Measurements from ENCODE around the gene WNT5A.
A peak's percentile ranks its signal among the peaks of the same experiment; 100 is the strongest.

The WNT5A gene

DNA sequence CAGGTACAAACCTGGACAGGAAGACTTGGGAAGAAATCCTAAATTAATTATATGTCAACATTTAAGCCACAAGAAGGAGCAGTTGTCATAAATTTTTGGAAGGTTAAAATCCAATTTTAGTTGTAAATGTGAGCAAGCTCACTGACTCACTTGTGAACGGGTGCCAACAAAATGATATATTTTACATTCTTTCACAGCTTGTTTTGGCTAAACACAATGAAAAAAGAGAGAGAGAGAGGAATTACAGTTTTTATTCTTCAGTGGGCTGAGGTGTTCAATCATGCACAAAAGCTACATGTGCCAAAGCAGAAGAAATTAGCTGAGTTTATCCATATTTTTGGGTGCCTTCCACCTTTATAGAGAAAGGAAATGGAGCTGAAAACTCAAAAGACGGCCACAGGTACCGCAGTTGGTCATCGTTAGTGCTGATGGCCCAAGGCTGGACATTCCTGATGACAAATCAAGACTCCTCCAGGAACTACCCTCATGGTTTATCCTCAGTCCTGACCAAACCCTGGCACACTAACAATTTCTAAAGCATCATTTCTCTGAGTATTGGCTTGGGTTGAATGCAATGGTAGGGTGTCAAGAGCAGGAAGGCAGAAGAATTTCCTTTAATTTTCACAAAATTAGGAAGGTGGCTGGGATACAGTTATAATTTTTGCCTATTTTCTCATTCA is 37.6 kb upstream of the WNT5A start:
- H3K4me1 ChIP-seq (ENCODE audit: insufficient read depth, insufficient read length), result peaks cover 8% of the 10 kb centered on the region
- no peaks in the 10 kb centered on the region for H3K36me3 ChIP-seq (ENCODE audit: insufficient read depth, insufficient read length, low read length)
- DNase-seq (ENCODE audit: low read depth, low spot score), result no peak
- no peak overlapping the region for H3K9ac ChIP-seq (ENCODE audit: insufficient read length, low read depth)
- H3K4me3 ChIP-seq (ENCODE audit: insufficient read length, low read depth), result no peak overlapping the region
- H3K27me3 ChIP-seq (ENCODE audit: insufficient read depth, insufficient read length), result no peaks in the 10 kb centered on the region
- no peak for TF ChIP-seq YY1 (IDR thresholded peaks at IDR 0.05; ENCODE audit: insufficient read depth, insufficient read length)
- no peak for TF ChIP-seq ZNF274 (IDR thresholded peaks at IDR 0.05; ENCODE audit: low read depth, low read length)
- no peak for TF ChIP-seq SUZ12 (IDR thresholded peaks at IDR 0.05; ENCODE audit: extremely low read depth, insufficient read depth, insufficient read length)
- H3K9me3 ChIP-seq (ENCODE audit: insufficient read depth, low read length), result no peaks in the 10 kb centered on the region

DNA sequence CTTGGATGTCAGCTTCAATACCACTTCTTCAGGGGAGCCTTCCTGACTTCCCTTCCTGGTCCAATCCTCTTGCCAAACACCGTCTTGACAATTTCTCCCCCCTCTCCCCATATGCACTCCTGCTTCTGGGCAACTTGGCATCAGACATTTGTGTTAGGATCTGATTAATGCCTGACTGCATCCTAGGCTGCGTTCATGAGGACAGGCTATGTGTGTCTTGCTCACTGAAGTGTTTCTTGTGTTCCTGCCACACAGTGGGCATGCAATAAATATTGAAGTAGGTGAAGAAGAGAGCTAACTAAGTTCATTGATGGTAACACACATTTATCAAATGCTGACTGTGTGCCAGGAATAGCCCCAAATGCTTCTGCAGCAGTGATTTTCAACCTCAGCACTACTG is 36.4 kb upstream of the WNT5A start:
- Histone ChIP-seq H3K4me3 (ENCODE audit: insufficient read length, low read depth) (no peak overlapping the region), H3K36me3 (ENCODE audit: insufficient read depth, insufficient read length, low read length) (no peaks in the 10 kb centered on the region), H3K9me3 (ENCODE audit: insufficient read depth, low read length) (no peaks in the 10 kb centered on the region), H3K9ac (ENCODE audit: insufficient read length, low read depth) (no peak overlapping the region), H3K27me3 (ENCODE audit: insufficient read depth, insufficient read length) (no peaks in the 10 kb centered on the region), H3K4me1 (ENCODE audit: insufficient read depth, insufficient read length) (peaks cover 8% of the 10 kb centered on the region)
- TF ChIP-seq YY1 (IDR thresholded peaks at IDR 0.05; ENCODE audit: insufficient read depth, insufficient read length) (no peak), SUZ12 (IDR thresholded peaks at IDR 0.05; ENCODE audit: extremely low read depth, insufficient read depth, insufficient read length) (no peak), ZNF274 (IDR thresholded peaks at IDR 0.05; ENCODE audit: low read depth, low read length) (no peak)
- DNase-seq (ENCODE audit: low read depth, low spot score), result no peak

DNA sequence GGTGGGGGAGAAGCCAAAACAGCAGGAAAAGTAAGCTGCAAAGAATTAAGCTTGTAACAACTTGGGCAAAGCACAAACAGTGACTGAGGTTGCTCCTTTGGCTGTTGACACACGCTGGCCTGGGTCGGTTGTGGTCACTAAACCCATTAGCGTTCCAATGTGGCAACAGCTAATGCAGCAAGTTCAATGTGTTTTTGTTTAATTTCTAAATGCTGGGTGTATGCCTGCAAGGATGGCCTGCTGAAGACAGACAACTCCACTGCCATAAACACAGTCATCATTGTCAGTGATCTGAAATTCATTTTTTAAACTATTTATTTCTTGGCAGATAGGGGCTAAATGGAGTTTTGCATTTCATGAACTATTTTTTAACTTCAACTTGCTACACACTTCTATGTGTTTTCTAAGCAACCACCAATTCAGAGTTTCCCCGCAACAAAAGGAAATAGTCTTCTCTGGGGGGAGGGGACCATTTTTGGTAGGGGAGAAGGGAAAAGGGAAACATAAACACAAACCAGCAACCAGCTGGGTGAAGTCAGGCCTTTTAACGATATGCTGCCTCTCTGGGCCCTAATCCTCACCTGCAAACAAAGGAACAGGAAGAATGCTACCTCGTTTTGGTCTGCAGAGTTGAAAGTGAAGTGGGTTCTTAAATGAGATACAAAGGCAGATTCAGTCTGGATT is 34.8 kb upstream of the WNT5A start:
- H3K9ac ChIP-seq (ENCODE audit: insufficient read length, low read depth), result peak overlapping the region; percentile 13

DNA sequence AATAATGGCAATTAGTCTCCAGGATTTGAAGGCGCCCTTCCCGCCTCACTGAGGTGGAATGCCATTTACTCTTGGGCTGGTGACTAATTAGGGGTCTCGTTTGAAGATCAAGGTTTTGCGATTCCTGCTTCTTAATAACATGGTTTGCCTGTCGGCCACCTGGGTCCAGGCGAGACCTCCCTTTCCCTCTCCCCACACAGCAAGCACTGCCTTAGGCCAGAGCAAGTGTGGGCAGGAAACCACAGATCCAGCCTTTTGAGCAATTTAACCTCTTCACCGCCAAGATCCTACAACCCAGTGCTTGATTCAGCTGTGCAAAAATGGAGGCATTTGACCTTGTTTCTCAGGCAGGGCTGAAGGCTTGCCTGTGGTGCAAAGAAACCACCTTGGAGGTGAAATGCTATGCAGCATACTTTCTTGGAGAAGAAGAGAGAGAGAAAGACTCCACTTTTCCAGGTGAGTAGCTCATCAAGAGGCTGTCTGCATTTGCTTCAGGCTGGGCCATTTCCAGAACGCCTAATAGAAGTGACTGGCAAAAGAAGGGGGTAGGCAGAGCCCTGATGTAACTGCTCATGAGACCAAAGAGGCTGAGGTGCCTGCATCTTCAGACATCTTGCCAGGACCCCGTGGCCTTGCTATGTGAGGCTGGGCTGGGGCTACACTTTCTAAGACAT is 34.1 kb upstream of the WNT5A start:
- TF ChIP-seq YY1 (IDR thresholded peaks at IDR 0.05; ENCODE audit: insufficient read depth, insufficient read length) (no peak), ZNF274 (IDR thresholded peaks at IDR 0.05; ENCODE audit: low read depth, low read length) (no peak), SUZ12 (IDR thresholded peaks at IDR 0.05; ENCODE audit: extremely low read depth, insufficient read depth, insufficient read length) (no peak)
- H3K9ac ChIP-seq (ENCODE audit: insufficient read length, low read depth), result no peak overlapping the region

More for the DNA sequence above, 34.8 kb upstream of the WNT5A start:
- Histone ChIP-seq H3K36me3 (ENCODE audit: insufficient read depth, insufficient read length, low read length) (no peaks in the 10 kb centered on the region), H3K4me3 (ENCODE audit: insufficient read length, low read depth) (no peak overlapping the region), H3K27me3 (ENCODE audit: insufficient read depth, insufficient read length) (no peaks in the 10 kb centered on the region), H3K4me1 (ENCODE audit: insufficient read depth, insufficient read length) (peaks cover 8% of the 10 kb centered on the region), H3K9me3 (ENCODE audit: insufficient read depth, low read length) (no peaks in the 10 kb centered on the region)
- DNase-seq (ENCODE audit: low read depth, low spot score), result peak; percentile 44
- no peak for TF ChIP-seq YY1 (IDR thresholded peaks at IDR 0.05; ENCODE audit: insufficient read depth, insufficient read length)
- TF ChIP-seq SUZ12 (IDR thresholded peaks at IDR 0.05; ENCODE audit: extremely low read depth, insufficient read depth, insufficient read length), result no peak
- no peak for TF ChIP-seq ZNF274 (IDR thresholded peaks at IDR 0.05; ENCODE audit: low read depth, low read length)

DNA sequence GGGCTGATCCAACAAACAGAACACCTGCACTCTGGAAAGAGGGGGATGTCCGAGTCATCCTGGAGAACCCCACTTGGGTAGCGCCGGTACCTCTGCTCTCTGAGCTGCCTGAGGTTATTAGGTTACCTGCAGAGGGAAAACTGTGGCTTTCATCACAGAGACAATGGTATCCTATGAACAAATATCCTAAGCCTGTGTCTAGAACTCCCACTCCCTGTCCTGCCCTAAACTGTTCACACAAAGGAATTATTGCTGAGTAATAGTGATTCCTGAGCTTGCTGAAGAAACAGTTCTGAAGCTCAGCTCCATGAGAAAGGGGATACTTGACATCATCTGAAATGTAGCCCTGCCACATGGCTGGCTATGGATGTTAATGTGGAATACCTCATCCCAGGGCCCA is 31.9 kb upstream of the WNT5A start:
- no peaks in the 10 kb centered on the region for H3K9me3 ChIP-seq (ENCODE audit: insufficient read depth, low read length)
- TF ChIP-seq YY1 (IDR thresholded peaks at IDR 0.05; ENCODE audit: insufficient read depth, insufficient read length) (no peak), SUZ12 (IDR thresholded peaks at IDR 0.05; ENCODE audit: extremely low read depth, insufficient read depth, insufficient read length) (no peak), ZNF274 (IDR thresholded peaks at IDR 0.05; ENCODE audit: low read depth, low read length) (no peak)
- H3K27me3 ChIP-seq (ENCODE audit: insufficient read depth, insufficient read length), result no peaks in the 10 kb centered on the region
- H3K4me1 ChIP-seq (ENCODE audit: insufficient read depth, insufficient read length), result peaks cover 9% of the 10 kb centered on the region
- no peak for DNase-seq (ENCODE audit: low read depth, low spot score)
- no peak overlapping the region for H3K9ac ChIP-seq (ENCODE audit: insufficient read length, low read depth)
- no peaks in the 10 kb centered on the region for H3K36me3 ChIP-seq (ENCODE audit: insufficient read depth, insufficient read length, low read length)
- H3K4me3 ChIP-seq (ENCODE audit: insufficient read length, low read depth), result no peak overlapping the region

More for the DNA sequence above, 34.1 kb upstream of the WNT5A start:
- H3K36me3 ChIP-seq (ENCODE audit: insufficient read depth, insufficient read length, low read length), result no peaks in the 10 kb centered on the region
- no peak for DNase-seq (ENCODE audit: low read depth, low spot score)
- H3K9me3 ChIP-seq (ENCODE audit: insufficient read depth, low read length), result no peaks in the 10 kb centered on the region
- no peak overlapping the region for H3K4me3 ChIP-seq (ENCODE audit: insufficient read length, low read depth)
- H3K4me1 ChIP-seq (ENCODE audit: insufficient read depth, insufficient read length), result peaks cover 8% of the 10 kb centered on the region
- H3K27me3 ChIP-seq (ENCODE audit: insufficient read depth, insufficient read length), result no peaks in the 10 kb centered on the region

DNA sequence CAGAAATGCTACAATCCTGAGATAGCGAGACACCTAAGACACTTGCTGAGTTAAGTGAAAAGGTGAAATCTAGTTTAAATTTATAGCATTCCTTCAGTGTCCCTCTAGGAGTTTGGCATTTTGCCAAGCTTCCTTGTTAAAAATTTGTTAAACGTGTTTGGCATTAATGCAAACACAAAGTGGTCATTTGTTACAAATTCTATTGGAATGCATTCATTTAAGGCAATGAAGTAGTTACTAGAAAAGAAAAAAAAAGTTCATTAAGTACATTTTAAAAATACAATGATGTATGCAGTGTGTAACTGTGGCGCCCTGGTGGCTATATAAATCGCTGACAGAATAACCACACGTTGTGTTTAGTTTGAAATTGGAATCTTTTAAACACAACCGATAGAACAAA is 31.3 kb upstream of the WNT5A start:
- no peak overlapping the region for H3K9ac ChIP-seq (ENCODE audit: insufficient read length, low read depth)
- no peaks in the 10 kb centered on the region for H3K27me3 ChIP-seq (ENCODE audit: insufficient read depth, insufficient read length)
- no peaks in the 10 kb centered on the region for H3K9me3 ChIP-seq (ENCODE audit: insufficient read depth, low read length)
- peaks cover 9% of the 10 kb centered on the region for H3K4me1 ChIP-seq (ENCODE audit: insufficient read depth, insufficient read length)
- H3K36me3 ChIP-seq (ENCODE audit: insufficient read depth, insufficient read length, low read length), result no peaks in the 10 kb centered on the region
- no peak for DNase-seq (ENCODE audit: low read depth, low spot score)
- H3K4me3 ChIP-seq (ENCODE audit: insufficient read length, low read depth), result no peak overlapping the region
- TF ChIP-seq ZNF274 (IDR thresholded peaks at IDR 0.05; ENCODE audit: low read depth, low read length), result no peak
- TF ChIP-seq YY1 (IDR thresholded peaks at IDR 0.05; ENCODE audit: insufficient read depth, insufficient read length), result no peak
- TF ChIP-seq SUZ12 (IDR thresholded peaks at IDR 0.05; ENCODE audit: extremely low read depth, insufficient read depth, insufficient read length), result no peak

All from NT2/D1 (cell line).